NCI-H446 (cell line): ENCODE measurements around the gene SRCIN1.

Experiments used
- DNase-seq, 2 experiments: peaks; one replicate each; lab custom pipeline; 2025; lab: John Stamatoyannopoulos, UW

The SRCIN1 gene

GRCh38 chr17:38579934-38580333, 25.8 kb downstream of the SRCIN1 start:
- DNase-seq, result peak; percentile 82 to 97

- peak in 1 of 2 experiments; percentile 19 for DNase-seq
Measured at GRCh38 chr17:38579083-38579480, 26.7 kb downstream of the SRCIN1 start.

- DNase-seq, result no peak
Measured at GRCh38 chr17:38578229-38579082, 27.3 kb downstream of the SRCIN1 start.

- DNase-seq, result no peak
Measured at GRCh38 chr17:38577645-38578173, 28.0 kb downstream of the SRCIN1 start.

GRCh38 chr17:38577244-38577643, 28.5 kb downstream of the SRCIN1 start:
- no peak for DNase-seq

- DNase-seq, result no peak
Measured at GRCh38 chr17:38575781-38576180, 30.0 kb downstream of the SRCIN1 start.

- DNase-seq, result no peak
Measured at GRCh38 chr17:38574712-38575111, 31.0 kb downstream of the SRCIN1 start.

- no peak for DNase-seq
Measured at GRCh38 chr17:38572669-38573365, 32.9 kb downstream of the SRCIN1 start.

- DNase-seq, result peak in 1 of 2 experiments; percentile 5
Measured at GRCh38 chr17:38571833-38572668, 33.7 kb downstream of the SRCIN1 start.

GRCh38 chr17:38569701-38570512, 35.8 kb downstream of the SRCIN1 start:
- DNase-seq, result no peak

GRCh38 chr17:38568845-38569510, 36.8 kb downstream of the SRCIN1 start:
- peak; percentile 68 to 91 for DNase-seq

- no peak for DNase-seq
Measured at GRCh38 chr17:38568274-38568673, 37.5 kb downstream of the SRCIN1 start.

- DNase-seq, result no peak
Measured at GRCh38 chr17:38567350-38567749, 38.4 kb downstream of the SRCIN1 start.

GRCh38 chr17:38566666-38567031, 39.1 kb downstream of the SRCIN1 start:
- no peak for DNase-seq

GRCh38 chr17:38565853-38566665, 39.7 kb downstream of the SRCIN1 start:
- peak in 1 of 2 experiments; percentile 29 for DNase-seq

GRCh38 chr17:38564869-38565268, 40.9 kb downstream of the SRCIN1 start:
- peak in 1 of 2 experiments; percentile 23 for DNase-seq

- no peak for DNase-seq
Measured at GRCh38 chr17:38564254-38564837, 41.4 kb downstream of the SRCIN1 start.

- DNase-seq, result no peak
Measured at GRCh38 chr17:38563362-38564253, 42.1 kb downstream of the SRCIN1 start.
